Measurements from ENCODE around the gene PPP6R2. TPM values are rescaled to one million over a fixed set of nuclear protein-coding genes. Genes with fewer than 3 reads are reported as not detected.

Gene PPP6R2
- polyA plus RNA-seq, 1 donor from 2014 or later = 85.4 TPM

DNA sequence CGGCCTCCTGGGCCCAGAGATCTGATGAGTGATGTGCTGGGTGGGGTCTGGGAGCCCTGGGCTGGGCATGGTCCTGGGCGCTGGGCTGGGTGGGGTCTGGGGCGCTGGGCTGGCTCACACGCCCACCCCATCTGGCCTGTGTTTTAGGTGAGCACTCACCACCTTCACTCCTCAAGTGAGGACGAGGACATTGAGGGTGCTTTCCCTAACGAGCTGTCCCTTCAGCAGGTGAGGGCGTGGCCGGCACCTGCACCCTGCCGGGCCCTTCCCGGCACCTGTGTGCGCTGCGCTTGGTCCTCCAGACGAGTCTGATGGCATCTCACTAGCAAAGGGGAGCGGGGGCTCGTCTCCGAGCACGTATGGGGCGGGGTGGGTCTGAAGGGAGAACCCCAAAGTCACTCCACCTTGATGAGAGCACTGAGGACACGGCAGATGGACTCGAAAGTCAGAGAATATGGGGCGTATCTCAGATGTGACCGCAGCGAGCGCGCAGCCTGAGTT lies 93.8 kb downstream of the PPP6R2 start:
- Histone ChIP-seq H2AFZ (ENCODE audit: low read depth, low read length) (no peak overlapping the region), H4K20me1 (ENCODE audit: insufficient read depth) (no peaks in the 10 kb centered on the region), H3K4me2 (ENCODE audit: low read length) (no peak overlapping the region), H3F3A (ENCODE audit: insufficient read depth, low read length, poor library complexity, severe bottlenecking) (no peaks in the 10 kb centered on the region), H3K36me3 (ENCODE audit: insufficient read depth, low read length) (no peaks in the 10 kb centered on the region), H3K79me2 (replicated peaks; ENCODE audit: insufficient read depth, low read length) (no peaks in the 10 kb centered on the region), H3K27me3 (ENCODE audit: insufficient read depth, low read depth, low read length) (no peaks in the 10 kb centered on the region), H3K9me3 (ENCODE audit: low read length) (no peaks in the 10 kb centered on the region), H3K4me3 (ENCODE audit: low read length) (no peak overlapping the region), H3K9me2 (ENCODE audit: insufficient read depth, low read length) (no peaks in the 10 kb centered on the region), H3K9ac (ENCODE audit: low read length) (no peak overlapping the region), H3K27ac (ENCODE audit: low read length) (no peak overlapping the region)
- TF ChIP-seq EZH2 (IDR thresholded peaks at IDR 0.05; ENCODE audit: borderline replicate concordance, insufficient read depth, low read length, poor library complexity, severe bottlenecking) (no peak), MXI1 (conservative IDR thresholded peaks at IDR 0.05; ENCODE audit: poor library complexity, severe bottlenecking) (no peak), EP300 (conservative IDR thresholded peaks at IDR 0.05; ENCODE audit: poor library complexity, severe bottlenecking) (no peak)
- TF ChIP-seq, protein P1, sequence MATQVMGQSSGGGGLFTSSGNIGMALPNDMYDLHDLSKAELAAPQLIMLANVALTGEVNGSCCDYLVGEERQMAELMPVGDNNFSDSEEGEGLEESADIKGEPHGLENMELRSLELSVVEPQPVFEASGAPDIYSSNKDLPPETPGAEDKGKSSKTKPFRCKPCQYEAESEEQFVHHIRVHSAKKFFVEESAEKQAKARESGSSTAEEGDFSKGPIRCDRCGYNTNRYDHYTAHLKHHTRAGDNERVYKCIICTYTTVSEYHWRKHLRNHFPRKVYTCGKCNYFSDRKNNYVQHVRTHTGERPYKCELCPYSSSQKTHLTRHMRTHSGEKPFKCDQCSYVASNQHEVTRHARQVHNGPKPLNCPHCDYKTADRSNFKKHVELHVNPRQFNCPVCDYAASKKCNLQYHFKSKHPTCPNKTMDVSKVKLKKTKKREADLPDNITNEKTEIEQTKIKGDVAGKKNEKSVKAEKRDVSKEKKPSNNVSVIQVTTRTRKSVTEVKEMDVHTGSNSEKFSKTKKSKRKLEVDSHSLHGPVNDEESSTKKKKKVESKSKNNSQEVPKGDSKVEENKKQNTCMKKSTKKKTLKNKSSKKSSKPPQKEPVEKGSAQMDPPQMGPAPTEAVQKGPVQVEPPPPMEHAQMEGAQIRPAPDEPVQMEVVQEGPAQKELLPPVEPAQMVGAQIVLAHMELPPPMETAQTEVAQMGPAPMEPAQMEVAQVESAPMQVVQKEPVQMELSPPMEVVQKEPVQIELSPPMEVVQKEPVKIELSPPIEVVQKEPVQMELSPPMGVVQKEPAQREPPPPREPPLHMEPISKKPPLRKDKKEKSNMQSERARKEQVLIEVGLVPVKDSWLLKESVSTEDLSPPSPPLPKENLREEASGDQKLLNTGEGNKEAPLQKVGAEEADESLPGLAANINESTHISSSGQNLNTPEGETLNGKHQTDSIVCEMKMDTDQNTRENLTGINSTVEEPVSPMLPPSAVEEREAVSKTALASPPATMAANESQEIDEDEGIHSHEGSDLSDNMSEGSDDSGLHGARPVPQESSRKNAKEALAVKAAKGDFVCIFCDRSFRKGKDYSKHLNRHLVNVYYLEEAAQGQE (IDR thresholded peaks at IDR 0.05; ENCODE audit: borderline replicate concordance) = no peak

DNA sequence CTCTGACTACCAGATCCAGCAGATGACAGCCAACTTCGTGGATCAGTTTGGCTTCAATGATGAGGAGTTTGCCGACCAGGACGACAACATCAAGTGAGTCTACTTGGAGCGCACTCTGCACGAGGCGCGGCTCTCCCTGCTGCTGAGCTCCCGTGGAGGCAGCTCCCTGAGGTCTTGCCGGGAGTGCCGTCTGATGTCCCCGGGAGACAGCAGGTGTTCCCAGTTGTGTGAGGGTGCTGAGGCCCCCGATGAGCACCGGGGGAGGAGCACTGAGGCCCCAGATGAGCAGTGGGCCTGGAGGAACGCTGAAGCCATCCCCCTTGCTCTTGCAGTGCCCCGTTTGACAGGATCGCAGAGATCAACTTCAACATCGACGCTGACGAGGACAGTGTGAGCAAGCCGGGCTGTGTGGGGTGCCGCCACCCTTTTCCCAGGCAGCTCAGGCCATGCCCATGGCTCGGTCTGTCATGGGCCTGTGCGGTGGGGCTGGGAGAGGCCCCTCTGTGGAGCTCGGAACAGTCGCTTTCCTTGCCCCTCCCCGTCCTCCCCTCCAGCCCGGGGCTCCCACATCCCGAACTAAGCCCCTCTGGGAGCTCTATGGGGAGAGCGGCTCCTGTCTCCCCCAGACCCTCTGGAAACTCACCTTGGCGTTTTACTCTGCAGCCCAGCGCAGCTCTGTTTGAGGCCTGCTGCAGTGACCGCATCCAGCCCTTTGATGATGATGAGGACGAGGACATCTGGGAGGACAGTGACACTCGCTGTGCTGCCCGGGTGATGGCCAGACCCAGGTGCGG lies 94.6 kb downstream of the PPP6R2 start:
- H2AFZ ChIP-seq (ENCODE audit: low read depth, low read length) = no peak overlapping the region
- no peak for TF ChIP-seq POLR2AphosphoS5 (IDR thresholded peaks at IDR 0.05)
- TF ChIP-seq MXI1 (conservative IDR thresholded peaks at IDR 0.05; ENCODE audit: poor library complexity, severe bottlenecking) = no peak
- no peak for TF ChIP-seq SMC3 (conservative IDR thresholded peaks at IDR 0.05; ENCODE audit: poor library complexity)
- TF ChIP-seq TAF1 (IDR thresholded peaks at IDR 0.05; ENCODE audit: low read depth) = no peak
- TF ChIP-seq, protein P1 (IDR thresholded peaks at IDR 0.05; ENCODE audit: borderline replicate concordance) = no peak
- H3K4me3 ChIP-seq (ENCODE audit: low read length) = no peak overlapping the region
- no peaks in the 10 kb centered on the region for H4K20me1 ChIP-seq (ENCODE audit: insufficient read depth)
- no peaks in the 10 kb centered on the region for H3F3A ChIP-seq (ENCODE audit: insufficient read depth, low read length, poor library complexity, severe bottlenecking)
- H3K79me2 ChIP-seq (replicated peaks; ENCODE audit: insufficient read depth, low read length) = no peaks in the 10 kb centered on the region
- H3K27me3 ChIP-seq (ENCODE audit: insufficient read depth, low read depth, low read length) = no peaks in the 10 kb centered on the region
- H3K36me3 ChIP-seq (ENCODE audit: insufficient read depth, low read length) = no peaks in the 10 kb centered on the region
- H3K9ac ChIP-seq (ENCODE audit: low read length) = no peak overlapping the region
- H3K27ac ChIP-seq (ENCODE audit: low read length) = no peak overlapping the region
- H3K4me2 ChIP-seq (ENCODE audit: low read length) = no peak overlapping the region
- no peaks in the 10 kb centered on the region for H3K9me3 ChIP-seq (ENCODE audit: low read length)
- no peaks in the 10 kb centered on the region for H3K9me2 ChIP-seq (ENCODE audit: insufficient read depth, low read length)

Measured in neural cell (in vitro differentiated cells).